ENCODE data around the gene ST6GALNAC1.
A peak's percentile ranks its signal among the peaks of the same experiment; 100 is the strongest.
"Not testable (repeated sequence)": the region's sequence is repeated elsewhere in the genome, so short reads cannot be mapped to it uniquely, and the experiment has no call there.

The ST6GALNAC1 gene

DNA sequence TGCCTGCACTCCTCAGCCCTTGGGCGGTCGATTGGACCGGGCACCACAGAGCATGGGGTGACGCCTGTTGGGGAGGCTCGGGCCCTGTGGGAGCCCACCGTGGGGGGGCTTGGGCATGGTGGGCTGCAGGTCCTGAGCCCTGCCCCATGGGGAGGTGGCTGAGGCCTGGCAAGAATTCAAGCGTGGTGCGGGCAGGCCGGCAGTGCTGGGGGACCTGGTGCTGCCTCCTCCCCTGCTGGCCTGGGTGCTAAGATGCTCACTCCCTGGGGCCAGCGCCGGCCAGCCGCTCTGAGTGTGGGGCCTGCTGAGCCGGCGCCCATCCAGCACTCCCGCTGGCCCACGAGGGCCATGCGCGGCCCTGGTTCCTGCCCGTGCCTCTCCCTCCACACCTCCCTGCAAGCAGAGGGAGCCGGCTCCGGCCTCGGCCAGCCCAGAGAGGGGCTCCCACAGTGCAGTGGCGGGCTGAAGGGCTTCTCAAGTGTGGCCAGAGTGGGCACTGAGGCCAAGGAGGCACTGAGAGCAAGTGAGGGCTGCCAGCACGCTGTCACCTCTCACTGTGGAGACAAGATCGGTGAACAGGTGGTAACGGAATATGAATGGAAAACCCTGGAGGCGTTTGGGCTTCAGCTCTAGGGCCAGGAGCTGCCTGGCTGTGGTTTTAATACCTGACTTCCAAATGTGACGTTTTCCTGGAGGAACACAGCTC lies 28.5 kb downstream of the ST6GALNAC1 start:
- DNase-seq (ENCODE audit: low read depth), result no peak
- TF ChIP-seq, protein P1, sequence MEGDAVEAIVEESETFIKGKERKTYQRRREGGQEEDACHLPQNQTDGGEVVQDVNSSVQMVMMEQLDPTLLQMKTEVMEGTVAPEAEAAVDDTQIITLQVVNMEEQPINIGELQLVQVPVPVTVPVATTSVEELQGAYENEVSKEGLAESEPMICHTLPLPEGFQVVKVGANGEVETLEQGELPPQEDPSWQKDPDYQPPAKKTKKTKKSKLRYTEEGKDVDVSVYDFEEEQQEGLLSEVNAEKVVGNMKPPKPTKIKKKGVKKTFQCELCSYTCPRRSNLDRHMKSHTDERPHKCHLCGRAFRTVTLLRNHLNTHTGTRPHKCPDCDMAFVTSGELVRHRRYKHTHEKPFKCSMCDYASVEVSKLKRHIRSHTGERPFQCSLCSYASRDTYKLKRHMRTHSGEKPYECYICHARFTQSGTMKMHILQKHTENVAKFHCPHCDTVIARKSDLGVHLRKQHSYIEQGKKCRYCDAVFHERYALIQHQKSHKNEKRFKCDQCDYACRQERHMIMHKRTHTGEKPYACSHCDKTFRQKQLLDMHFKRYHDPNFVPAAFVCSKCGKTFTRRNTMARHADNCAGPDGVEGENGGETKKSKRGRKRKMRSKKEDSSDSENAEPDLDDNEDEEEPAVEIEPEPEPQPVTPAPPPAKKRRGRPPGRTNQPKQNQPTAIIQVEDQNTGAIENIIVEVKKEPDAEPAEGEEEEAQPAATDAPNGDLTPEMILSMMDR (conservative IDR thresholded peaks at IDR 0.05; ENCODE audit: control insufficient read depth, insufficient read depth, low read depth, low read length), result no peak
- no peak overlapping the region for H3K4me3 ChIP-seq (ENCODE audit: control insufficient read depth, low read depth, low read length)

DNA sequence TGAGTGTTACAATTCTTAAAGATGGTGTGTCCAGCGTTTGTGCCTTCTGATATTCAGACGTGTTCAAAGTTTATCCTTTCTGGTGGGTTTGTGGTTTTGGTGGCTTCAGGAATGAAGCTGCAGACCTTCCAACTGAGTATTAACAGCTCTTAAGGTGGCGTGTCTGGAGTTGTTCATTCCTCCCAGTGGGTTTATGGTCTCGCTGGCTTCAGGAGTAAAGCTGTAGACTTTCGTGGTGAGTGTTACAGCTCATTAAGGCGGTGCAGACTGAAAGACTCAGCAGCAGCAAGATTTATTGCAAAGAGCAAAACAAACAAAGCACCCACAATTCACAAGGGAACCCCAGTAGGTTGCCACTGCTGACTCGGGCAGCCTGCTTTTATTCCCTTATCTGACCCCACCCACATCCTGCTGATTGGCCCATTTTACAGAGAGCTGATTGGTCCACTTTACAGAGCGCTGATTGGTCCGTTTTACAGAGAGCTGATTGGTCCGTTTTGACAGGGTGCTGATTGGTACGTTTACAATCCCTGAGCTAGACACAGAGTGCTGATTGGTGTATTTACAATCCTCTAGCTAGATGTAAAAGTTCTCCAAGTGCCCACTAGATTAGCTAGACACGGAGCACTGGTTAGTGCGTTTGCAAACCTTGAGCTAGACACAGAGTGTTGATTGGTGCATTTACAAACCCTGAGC lies 29.3 kb downstream of the ST6GALNAC1 start:
- peak; percentile 48 for DNase-seq (ENCODE audit: low read depth)
- not testable (repeated sequence) for H3K4me3 ChIP-seq (ENCODE audit: control insufficient read depth, low read depth, low read length)

DNA sequence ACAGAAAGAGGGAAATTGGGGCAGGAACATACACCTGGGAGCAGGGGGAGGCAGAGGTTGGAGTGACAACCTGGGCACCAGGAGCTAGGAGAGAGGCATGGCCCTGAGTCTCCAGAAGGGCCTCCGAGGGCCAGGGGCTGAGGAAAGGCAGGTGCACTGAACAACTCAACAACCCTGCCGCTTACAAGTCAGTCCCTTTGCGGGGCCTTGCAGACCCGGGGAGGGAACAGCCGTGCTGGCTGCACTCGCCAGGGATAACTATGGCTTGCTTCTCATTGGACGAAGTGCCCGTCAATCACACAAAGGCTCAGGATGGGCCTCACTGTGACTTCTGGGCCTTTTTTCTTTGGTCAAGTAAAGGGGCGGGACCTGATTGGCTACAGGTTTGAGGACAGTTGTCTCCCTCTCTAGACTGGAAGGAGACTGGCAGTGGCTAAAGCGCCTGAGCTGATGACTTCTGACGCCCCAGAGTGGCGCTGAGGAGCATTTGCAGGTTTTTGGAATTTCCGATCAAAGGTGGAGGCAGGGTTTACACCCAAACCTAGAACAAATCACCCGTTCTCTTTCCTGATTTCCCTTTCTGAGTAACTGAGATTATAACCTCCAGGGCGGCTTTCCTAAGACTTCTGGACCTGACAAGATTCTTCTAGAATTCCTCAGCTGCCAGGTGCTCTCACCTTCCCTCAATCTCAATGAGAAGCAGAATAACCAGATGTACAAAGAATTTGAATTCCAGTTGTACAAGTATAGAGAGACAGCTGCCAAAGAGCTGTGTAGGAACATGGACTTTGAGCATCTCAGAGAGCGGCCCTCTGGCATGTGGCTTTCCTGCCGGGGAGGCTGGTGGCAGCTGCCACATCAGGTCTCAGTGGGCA lies 30.3 kb downstream of the ST6GALNAC1 start:
- TF ChIP-seq, protein P1 (conservative IDR thresholded peaks at IDR 0.05; ENCODE audit: control insufficient read depth, insufficient read depth, low read depth, low read length), result no peak
- H3K4me3 ChIP-seq (ENCODE audit: control insufficient read depth, low read depth, low read length), result no peak overlapping the region
- DNase-seq (ENCODE audit: low read depth), result no peak

DNA sequence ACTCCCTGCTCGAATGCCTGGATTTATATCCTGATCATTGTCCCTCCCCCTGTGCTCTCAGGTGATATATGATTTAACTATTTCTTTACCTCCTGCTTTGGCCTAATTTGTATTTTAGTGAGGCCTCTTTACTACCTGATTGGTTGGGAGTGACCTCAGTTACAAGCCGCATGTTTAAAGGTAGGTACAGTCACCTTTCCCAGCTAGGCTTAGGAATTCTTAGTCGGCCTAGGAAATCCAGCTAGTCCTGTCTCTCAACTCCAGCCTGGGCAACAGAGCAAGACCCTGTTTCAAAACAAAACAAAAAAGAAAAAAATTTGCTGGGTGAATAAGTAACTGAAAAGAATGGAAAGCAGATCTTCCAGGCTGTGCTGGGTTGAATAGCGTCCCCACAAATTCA lies 31.1 kb downstream of the ST6GALNAC1 start:
- DNase-seq (ENCODE audit: low read depth), result no peak
- no peak overlapping the region for H3K4me3 ChIP-seq (ENCODE audit: control insufficient read depth, low read depth, low read length)
- TF ChIP-seq, protein P1 (conservative IDR thresholded peaks at IDR 0.05; ENCODE audit: control insufficient read depth, insufficient read depth, low read depth, low read length), result no peak

DNA sequence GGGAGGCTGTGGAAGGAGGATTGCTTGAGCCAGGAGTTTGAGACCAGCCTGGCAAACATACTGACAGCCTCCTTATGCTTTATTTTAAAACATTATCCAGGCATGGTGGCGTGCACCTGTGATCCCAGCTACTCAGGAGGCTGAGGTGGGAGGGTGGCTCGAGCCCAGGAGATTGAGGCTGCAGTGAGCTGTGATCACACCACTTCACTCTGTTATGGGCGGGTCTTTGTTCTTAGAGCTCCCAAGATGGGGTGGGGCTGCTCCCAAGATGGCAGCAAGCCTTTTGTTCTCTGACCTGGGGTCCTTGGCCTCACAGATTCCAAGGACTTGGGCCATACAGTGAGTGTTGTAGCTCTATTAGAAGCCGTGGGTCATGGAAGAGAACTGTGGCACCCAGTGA lies 31.8 kb downstream of the ST6GALNAC1 start:
- DNase-seq (ENCODE audit: low read depth), result no peak
- TF ChIP-seq, protein P1 (conservative IDR thresholded peaks at IDR 0.05; ENCODE audit: control insufficient read depth, insufficient read depth, low read depth, low read length), result no peak
- no peak overlapping the region for H3K4me3 ChIP-seq (ENCODE audit: control insufficient read depth, low read depth, low read length)

DNA sequence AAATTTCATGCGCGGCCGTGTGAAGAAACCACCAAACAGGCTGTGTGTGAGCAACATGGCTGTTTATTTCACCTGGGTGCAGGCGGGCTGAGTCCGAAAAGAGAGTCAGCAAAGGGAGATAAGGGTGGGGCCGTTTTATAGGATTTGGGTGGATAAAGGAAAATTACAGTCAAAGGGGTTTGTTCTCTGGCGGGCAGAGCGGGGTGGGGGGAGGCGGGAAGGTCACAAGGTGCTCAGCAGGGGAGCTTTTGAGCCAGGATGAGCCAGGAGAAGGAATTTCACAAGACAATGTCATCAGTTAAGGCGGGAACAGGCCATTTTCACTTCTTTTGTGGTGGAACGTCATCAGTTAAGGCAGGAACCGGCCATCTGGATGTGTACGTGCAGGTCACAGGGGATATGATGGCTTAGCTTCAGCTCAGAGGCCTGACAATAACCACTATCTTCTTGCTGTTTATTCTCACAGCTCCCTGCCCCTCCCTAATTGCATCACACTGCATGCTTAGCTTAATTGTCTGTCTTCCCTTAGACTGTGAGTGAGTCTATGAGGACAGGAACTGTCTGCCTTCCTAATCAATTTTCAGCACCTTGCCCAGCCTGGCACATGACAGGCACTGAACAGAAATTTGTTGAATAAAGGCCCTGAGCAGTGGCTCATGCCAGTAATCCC lies 32.3 kb downstream of the ST6GALNAC1 start:
- not testable (repeated sequence) for DNase-seq (ENCODE audit: low read depth); H3K4me3 ChIP-seq (ENCODE audit: control insufficient read depth, low read depth, low read length)

DNA sequence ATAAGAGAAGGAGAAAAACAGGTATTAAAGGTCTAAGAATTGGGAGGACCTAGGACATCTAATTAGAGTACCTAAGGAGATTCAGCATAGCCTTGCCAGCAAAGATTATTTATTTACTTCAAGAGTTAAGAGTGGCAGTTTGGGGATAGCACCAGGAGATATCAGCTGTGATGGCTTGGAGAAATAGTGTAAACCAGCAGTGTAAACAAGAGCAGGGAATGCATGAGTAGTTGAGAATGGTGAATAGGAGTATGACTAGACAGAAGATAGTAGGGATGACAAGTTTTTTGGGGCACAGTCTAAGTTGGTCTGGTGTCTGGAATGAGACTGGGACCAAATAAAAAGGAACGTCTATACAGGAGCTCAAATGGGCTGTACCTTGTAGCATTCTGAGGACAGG lies 36.9 kb downstream of the ST6GALNAC1 start:
- not testable (repeated sequence) for DNase-seq (ENCODE audit: low read depth); H3K4me3 ChIP-seq (ENCODE audit: control insufficient read depth, low read depth, low read length)

DNA sequence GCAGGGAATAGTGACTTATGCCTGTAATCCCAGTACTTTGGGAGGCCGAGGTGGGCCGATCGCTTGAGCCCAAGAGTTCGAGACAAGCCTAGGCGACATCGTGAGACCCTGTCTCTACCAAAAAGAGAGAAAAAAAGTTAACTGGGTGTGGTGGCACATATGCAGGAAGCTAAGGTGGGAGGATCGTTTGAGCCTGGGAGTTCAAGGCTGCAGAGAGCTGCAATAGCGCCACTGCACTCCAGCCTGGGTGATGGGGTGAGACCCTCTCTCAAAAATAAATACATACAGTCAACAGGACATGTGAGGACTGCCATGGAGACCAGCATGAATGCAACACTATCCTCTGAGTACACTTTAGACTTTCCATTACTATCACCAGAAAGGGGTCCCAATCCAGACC lies 42.5 kb downstream of the ST6GALNAC1 start:
- DNase-seq (ENCODE audit: low read depth), result no peak
- TF ChIP-seq, protein P1 (conservative IDR thresholded peaks at IDR 0.05; ENCODE audit: control insufficient read depth, insufficient read depth, low read depth, low read length), result no peak
- no peak overlapping the region for H3K4me3 ChIP-seq (ENCODE audit: control insufficient read depth, low read depth, low read length)
